Measurements from ENCODE around the gene HOXB3.
A peak's percentile ranks its signal among the peaks of the same experiment; 100 is the strongest.

HOXB3 gene

DNA sequence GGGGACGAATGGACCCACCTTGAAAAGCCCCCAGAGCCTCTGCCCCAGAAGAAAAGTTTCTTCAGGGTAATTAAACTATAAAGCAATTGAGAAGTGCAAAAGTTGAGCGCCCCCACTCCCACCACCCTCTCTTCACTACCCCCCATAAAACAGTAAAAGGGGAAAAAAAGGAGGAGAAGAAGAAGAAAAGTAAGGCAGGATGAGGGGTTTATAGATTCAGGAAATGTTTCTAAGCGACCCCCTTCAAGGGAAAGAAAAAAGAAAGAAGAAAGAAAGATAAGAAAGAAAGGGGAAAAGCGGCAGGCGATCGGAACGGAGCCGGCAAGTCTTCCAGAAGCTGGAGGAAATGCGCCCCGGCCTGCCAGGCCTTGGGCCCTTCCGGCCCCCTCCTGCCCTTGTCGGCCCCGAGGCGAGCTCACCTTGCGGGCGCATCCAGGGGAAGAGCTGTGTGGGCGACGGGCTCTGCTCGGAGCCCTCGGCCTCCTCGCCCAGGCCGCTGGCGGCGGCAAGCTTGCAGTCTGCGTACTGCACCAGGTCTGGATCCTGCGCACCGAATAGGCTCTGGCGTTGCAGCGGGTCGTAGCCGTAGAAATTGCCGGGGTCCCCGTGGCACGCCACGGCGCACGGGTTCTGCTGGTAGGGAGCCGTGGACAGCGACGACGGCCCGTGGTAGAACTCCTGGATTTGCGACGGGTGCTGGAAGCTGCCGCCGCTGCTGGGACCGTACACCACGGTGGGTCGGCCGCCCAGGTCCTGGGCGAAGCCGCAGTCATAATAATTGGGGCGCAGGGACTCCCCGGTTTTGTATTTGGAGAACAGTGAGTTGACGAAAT lies 24.0 kb upstream of the HOXB3 start:
- FAIRE-seq (peak; percentile 37), DNase-seq (ENCODE audit: insufficient read length, low spot score) (no peak)

DNA sequence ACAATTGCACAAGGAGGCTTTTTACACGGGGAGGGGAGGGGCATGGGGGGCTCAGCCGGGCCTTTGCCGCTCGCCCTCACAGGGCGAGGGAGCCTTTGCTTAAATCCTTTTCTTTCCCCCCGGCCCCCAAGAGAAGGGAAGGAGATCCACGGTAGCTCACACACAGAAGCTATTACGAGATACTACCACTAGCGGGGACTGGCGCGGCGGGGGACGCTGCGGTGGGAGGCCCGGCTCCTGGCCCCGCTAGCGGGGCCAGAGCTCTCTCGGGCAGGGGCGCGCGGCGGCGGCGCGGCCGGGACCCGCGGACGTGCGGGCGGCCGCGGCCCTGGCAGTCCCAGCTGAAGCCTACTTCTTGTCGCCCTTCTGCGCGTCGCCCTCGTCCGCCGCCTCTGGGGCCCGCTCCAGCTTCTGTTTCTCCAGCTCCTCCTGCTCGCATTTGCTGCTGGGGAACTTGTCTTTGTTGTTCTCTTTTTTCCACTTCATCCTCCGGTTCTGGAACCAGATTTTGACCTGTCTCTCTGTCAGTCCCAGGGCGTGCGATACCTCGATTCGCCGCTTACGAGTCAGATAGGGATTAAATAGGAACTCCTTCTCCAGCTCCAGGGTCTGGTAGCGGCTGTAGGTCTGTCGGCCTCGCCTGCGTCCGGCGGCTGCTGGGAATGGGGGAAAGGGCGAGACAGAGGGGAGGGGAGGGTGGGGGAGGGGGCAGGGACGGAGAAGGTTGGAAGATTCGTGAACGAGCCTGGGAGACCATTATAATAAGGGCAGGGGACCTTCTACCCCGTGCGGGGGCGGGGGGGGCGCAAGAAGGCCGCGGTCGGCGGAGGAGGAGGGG lies 23.0 kb upstream of the HOXB3 start:
- FAIRE-seq (peak; percentile 88), DNase-seq (ENCODE audit: insufficient read length, low spot score) (peak; percentile 74)

DNA sequence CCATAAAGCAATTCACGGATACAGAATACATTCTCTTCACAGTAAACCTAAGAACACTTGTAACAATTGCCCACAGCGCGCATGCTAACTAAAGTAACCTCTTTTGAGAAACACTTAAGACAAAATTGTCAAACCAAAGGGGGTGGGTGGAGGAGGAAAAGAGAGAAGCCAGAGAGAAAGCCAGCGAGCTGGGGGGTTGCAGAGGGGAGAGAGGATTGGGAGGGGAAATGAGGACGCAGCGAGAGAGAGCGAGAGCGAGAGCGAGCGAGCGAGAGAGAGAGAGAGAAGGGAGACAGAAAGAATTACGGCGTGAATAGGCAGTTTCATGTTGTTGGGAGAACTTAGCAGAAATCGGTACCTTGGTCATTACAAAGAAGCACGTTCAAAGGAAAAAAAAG lies 22.4 kb upstream of the HOXB3 start:
- FAIRE-seq = no peak
- no peak for DNase-seq (ENCODE audit: insufficient read length, low spot score)

DNA sequence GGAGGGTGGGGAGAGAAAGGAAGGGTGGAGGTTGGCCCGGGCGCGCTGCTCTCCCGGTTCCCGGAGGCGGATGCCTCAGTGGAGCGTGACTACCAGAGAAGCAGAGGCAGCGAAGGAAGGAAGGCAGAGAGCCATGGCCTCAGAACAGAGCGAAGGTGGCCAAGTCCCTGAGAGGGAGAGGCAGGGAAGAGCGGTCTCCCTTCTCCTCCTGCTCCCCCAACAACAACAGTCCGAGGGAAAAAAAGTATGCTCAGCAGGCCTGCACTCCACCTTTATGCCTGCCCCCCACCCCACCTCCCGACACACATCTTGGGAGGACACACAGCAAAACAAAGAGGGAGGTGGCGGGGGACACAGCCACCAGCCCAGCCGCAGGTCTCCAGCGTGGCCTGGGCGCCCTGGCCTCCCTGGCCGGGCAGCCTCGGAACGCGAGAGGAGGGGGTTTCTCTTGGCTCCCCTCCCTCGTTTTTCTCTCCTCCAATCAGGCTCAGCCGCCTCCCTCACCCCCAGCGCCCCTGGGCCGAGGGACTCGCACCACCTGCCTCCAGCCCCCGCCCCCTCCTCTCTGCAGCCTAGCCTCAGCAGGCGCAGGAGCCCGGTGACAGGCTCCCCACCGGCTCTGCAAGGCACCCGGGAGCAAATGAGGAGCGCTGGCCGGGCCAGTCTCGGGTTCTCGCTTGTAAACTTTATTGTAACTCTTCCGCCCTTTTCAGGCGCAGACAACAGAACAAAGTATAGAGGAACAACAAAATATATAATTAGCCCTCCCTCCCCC lies 21.8 kb upstream of the HOXB3 start:
- FAIRE-seq (peak; percentile 45), DNase-seq (ENCODE audit: insufficient read length, low spot score) (no peak)

DNA sequence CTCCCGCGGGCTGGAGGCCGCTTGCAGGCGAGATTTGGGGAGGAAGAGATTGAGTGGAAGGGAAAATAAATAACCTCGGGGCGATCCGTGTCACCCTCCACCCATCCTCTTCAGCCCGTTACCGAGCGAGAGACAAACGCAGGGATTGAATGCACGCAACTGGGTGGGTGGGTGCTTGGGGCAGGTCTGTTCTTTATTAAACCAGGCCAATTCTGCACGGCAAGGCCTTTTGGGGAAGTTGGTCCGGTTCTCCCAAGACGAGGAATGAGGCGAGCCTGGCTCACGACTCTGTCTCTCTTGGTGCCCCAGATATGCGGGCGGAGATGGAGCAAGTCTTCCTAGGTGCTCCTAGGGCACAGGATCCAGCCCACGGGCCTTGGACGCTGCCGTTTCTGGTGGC lies 21.2 kb upstream of the HOXB3 start:
- no peak for DNase-seq (ENCODE audit: insufficient read length, low spot score)
- FAIRE-seq = peak; percentile 37

DNA sequence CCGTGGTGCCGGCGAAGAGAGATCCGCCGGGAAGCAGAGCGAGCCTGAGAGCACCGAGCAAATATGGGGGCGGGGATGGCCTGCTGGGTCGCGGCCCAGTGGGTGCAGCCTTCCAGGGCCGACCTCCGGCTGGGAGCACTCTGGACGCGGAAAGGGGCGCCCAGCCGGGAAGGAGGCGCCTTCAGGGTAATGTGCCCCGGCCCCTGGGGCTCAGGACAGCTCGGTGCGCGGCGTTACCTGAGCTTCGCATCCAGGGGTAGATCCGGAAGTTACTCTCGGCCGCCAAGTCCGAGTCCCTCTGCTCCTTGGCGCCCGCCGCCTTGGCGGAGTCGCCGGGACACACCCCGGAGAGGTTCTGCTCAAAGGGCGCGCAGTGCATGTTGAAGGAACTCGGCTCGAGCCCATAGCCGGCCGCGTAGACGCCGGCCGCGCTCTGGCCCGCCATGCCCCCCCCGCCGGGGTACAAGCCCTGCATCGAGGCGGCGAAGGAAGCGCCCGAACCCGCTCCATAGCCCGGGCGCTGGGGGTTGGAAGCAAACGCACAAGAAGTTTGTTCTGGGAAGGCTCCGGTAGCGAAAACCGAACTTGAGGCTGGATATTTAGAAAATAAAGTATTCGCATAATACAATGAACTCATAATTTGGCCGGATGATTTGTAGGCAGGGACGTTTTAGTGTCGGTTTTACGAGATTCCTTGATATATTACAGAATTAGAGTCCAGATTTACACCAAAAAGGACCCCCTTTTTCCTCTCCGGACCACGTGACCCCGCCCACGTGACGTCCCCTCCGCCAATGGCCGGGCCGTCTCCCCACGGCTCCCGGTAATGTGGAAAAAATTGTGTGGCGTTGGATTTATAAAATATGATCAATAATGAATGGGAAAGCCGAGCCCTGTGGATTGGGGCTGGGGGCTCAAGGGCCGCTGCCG lies 20.5 kb upstream of the HOXB3 start, which contains the start of gene HOXB7:
HOXB7 (minus strand) TSS at position 736 of the 930 bp plus-strand sequence; CDS start at position 637, 99 bp downstream.
- FAIRE-seq (peak; percentile 96), DNase-seq (ENCODE audit: insufficient read length, low spot score) (peak; percentile 80)

DNA sequence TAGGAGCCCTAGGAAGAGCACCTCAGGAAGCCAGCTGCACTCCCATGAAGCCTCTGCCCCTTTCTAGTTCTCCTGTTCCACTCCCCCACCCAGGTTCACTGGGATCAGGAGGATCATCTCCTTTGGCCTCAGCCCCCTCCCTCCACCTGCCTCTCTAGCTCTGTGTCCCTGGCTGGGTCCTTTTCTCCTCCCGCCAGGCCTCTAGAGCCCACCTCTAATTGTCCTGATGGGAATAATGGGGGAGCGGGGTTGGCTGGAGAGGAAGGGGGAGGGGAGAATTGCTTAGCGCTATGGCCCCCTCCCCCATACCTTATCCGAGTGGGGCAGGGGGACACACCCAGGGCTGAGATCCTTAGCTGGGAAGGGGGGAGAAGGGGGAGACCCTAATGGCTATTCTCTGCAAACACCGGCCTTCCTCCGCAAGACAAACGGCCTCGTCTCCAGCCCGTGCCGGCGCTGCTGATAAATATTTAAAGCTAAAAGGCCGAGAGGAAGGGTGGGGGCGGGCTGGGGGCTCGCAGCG lies 19.8 kb upstream of the HOXB3 start:
- FAIRE-seq (no peak), DNase-seq (ENCODE audit: insufficient read length, low spot score) (no peak)

DNA sequence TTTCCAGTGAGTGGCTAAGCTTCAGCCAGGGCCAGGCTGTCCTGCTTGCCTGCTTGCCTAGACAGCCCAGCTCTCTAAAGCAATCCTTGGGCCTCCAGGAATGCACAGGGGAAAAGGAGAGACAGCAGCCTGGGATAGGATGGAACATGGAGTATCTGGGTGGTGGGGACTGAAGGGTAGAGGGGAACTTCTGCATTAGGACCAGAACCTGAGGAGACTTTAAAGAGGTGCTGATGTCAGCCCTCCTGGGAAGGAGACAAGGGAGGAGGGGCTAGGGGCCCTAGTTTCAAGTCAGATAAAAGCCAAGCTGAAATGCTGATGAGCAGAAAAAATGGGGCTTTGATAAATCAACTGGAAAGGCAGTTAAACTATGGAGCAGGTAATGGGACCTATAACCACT lies 19.0 kb upstream of the HOXB3 start:
- FAIRE-seq = no peak
- no peak for DNase-seq (ENCODE audit: insufficient read length, low spot score)

DNA sequence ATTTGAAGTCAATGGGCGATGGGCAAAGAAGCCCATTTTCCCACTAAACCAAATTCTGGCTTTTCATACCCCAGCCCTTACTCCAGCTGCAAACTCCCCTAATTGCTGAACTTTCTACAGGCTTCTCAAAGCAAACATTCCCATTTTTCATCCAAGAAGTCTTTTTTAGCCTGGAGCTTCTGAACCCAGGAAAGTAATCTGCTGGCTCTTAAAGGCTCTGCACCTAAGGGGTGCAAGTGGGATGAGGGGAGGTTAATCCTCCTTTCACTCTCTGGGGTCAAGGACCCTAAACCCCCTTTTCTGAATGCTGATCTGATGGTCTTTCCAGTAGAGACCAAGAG lies 18.4 kb upstream of the HOXB3 start:
- FAIRE-seq (no peak), DNase-seq (ENCODE audit: insufficient read length, low spot score) (no peak)

DNA sequence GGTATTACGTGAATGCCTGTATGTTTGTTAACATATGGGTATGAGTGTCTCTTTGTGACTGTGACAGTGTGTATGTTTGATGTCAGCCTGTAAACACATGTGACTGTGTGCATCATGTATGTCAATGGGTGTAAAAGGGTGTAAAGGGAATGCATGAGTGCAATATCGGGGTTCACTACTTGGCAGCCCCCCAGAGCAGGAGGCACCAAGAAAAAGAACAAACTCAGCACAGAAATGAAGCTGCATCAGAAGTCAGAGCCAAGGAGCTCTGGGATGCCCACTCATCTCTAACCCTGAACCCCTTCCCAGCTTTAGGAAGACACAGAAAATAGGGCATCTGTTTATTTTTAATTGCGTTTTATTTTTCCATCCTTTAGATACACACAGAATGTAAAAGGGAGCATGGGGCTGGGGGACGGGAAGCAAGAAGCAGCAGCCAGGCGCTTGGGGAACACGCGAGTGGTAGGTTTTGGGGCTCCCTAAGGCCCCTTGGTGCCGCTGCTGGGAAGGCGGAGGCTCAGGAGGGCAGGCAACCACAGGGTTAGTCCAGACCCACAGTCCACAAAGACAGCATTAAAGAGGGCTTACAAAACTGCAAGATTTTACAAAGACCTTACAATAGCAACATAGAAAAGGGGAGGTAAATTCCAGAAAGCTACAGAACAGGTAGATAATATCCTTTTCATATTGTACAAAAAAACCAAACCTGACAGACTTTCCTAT lies 17.0 kb upstream of the HOXB3 start:
- FAIRE-seq = no peak
- DNase-seq (ENCODE audit: insufficient read length, low spot score) = no peak

DNA sequence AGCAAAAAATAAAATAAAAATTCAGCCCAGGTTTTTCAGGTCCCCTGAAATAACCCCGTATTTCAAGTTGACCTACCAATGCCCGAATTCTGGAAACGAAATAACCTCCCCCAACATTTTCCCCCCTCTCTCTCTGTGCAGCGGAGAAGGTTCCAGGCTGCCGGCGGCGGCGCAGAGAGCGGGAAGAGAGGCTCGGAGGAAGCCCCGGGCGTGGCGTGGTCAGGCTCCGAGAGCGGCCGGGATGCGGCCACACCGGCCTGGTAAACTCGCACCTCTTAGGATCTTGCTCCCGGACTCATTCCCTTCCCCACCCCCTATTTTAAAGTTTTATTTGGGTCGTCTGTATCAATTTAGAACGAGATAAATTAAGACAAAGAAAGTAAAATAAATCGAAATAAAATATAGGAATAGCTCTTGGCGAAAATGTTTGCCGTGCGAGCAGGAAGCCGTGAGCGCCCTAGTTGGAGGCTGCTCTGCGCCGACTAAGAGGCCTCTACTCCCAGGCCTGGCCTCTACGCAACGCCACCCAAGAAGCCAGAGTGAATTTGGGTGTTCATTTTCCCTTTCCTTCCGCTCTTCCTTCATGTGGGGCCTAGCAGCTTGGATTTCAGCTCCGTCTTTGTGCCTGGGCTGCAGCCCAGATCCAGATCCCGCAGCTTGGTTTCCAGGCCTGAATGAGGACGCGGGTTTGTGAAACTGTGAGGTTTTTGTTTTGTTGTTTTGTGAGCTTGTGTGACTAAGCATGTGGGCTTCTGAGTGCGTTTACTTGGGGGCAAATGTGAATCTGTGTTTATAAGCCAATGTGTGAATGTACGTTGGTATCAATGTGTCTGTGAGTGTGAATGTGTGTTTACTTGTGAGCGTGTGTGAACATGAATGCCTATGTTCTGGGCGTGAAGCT lies 16.2 kb upstream of the HOXB3 start:
- no peak for FAIRE-seq

DNA sequence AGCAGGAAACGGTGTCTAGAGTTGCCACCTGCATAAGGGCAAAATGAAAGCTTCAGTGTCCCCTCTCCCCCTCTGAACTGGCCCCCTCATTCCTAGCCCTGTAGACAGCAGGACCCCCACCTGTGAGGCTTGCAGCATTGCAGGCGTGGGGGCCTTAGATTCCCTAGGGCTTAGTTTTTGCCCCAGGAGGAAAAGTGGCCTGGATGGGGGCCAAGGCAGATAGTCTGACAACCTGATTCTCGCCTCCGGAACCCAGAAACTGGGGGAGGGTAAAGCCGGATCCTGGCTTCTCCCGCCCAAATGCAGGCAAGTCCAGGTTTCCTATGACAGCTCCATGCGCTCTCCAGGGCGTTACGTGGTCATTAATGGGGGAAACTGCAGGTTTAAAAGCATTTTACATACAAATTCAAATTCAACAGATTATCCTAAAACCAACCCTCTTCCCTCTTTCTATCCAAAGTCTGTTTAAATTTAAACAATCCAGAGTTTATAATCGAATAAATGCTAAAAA lies 15.4 kb upstream of the HOXB3 start:
- no peak for FAIRE-seq
- no peak for DNase-seq (ENCODE audit: insufficient read length, low spot score)

More for the DNA sequence above, 16.2 kb upstream of the HOXB3 start:
- no peak for DNase-seq (ENCODE audit: insufficient read length, low spot score)

DNA sequence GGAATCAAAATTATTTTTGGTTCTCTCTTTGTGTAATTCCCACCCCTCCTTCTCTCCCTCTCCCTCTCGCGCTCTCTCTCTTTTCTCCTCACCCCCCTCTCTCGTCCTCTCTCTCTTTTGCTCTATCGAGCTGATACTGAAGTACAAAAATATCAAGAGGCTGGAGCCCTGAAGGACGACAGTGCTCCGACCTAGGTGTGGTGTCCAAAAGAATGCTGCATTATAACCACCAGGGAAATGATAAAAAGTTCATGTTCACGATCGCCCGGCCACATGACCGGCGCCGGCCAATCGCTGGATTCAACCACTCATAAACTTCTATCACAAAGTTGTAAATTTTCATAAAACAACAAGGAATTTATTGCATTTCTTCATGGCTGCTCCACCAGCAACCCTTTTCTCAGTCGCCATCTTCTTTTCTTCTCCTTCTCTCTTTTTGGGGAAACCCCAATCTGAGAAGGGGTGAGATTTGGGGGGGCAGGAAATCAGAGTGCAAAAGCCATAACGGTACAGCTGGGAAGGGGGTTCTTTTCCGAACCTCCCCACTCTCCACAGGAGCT lies 14.8 kb upstream of the HOXB3 start, which contains the start of gene HOXB6:
HOXB6 (minus strand) TSS at position 217 of the 560 bp plus-strand sequence. CDS start 6,836 bp downstream, outside the sequence.
- DNase-seq (ENCODE audit: insufficient read length, low spot score) = no peak
- FAIRE-seq = no peak

DNA sequence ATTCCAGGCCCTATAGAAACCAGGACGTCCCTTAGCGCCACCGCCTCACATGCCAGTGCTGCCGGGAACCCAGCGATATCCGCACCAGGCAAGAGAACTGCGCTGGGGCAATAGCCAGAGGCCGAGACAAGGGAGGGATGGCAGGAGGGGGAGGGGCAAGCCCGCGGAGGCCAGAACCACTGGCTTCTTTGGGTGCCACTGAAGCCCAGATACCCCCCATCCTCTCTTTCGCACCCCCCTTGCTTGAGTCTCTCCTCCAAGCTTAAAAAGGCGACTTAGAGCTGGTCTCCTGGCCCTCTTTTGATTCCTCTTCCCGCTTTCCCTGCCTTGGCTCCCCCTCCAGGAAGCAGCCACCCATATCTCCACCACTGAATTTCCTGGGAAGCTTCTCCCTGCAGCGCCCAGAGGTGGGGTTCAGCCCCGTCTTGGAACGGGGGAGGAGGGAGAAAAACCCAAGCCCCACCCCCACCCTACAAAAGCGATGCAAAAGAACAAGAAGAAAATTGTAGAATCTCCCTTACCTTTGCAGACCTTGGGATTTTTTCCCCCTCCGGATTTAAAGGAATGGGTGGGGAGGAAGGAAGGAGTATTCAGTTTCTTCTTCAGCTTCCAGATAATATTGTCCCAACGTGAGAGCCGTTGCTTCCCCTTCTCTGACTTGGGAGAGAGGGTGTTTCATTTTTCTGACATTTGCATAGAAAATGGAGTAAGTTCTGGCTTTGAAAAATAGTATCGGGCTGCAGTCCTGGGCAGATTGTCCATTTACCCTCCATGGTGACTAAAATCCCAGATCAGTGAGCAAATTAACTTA lies 14.1 kb upstream of the HOXB3 start:
- FAIRE-seq (no peak), DNase-seq (ENCODE audit: insufficient read length, low spot score) (no peak)

DNA sequence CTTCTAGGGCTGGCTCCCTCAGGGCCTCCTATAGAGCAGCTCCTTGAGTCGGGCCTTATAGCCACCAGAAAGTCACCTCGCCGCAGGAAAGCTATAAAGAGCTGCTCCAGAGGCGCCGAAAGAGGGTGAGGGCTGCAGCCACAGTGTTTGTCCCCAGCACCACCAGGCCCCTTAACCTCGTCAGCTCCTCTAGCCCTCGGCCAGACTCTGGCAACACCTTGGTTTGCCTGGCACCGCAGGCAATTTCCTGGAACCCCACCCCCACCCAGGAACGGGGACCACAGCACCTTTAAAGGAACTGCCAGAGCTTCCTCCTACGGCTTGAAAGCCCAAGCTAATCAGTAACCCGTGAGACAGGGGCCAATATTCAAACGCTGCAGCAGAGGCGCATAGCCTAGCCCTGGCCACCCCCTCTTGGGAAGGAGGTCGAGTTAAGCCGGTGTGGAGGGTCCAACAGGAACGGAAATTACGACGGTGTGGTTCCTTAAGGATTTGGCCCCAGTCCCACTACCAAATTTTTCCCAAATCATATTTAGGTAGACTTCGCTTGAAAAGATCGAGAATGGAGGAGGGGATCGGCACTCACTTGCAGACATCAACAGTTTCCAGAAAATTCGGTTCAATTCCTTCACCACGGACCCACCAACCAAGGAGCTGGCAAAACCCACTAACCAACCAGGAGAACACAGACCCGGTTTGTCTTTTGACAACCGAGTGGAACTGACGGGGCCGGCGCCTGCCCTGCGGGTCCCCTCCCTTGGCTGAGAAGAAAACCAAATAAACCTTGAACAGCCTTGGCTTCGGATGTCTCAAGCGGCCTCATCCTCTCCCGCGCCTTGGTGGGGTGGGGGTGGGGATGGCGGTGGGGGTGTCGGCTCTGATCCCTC lies 11.7 kb upstream of the HOXB3 start:
- FAIRE-seq (no peak), DNase-seq (ENCODE audit: insufficient read length, low spot score) (no peak)

DNA sequence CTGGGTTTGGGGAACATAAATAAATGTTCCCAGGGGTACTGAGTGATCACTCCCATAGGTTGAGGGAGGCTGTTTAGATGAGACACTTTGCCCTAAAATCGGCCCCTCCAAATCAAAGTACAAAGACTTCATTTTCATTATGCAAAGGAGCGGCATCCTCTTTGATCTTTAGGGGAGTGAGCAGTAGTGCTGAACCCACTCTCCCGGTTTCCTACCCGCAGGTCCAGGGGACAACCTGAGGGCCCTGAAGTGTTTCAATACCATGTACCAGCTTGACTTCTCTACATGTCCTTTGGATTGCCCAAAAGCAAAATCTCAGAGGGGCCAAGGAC lies 11.1 kb upstream of the HOXB3 start:
- DNase-seq (ENCODE audit: insufficient read length, low spot score) (no peak), FAIRE-seq (no peak)

All from GM19239 (cell line).